ENCODE data around the gene AFF2.

AFF2 gene

DNA sequence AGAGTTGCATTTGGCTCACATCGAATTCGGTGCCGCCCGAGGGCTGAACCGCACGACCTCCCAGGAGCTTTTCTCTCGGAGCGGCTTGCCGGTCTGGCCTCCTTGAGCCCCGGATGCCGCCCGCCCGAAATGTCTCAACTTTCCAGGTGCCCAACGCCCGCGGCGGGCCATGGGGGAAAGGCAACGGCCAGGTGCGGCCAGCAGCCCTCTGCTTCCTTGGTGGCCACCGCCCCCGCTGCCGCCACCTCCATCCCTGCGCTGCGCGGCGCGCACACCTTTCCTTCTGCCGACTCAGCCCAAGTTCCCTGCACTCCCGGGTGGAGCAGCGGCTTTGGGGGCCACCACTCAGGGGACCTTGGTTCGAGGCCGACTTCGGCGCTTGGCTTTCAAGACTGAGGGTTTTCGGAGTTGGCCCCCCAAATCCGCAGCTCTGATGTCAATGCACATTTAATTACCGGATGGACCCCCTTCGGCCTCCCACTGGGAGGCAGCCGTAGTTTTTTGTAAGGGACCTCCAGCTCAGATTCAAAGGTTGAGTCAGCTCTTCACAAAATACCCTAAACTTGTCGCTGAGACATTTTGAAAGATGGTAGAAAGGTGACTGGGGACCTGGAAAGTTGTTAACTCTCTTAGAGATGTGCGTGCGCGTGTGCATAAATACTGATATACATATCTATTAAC, 1.1 kb downstream of the AFF2 start:
- DNase-seq = no peak
- H3K9me3 ChIP-seq = no peaks in the 10 kb centered on the region
- no peaks in the 10 kb centered on the region for H3K36me3 ChIP-seq
- H3K27me3 ChIP-seq = peaks cover 0 to 16% of the 10 kb centered on the region in 2 donors
- peaks cover 0 to 15% (median 7%) of the 10 kb centered on the region in 4 donors for H3K4me1 ChIP-seq
- intact Hi-C loops (cut with DNase I; ENCODE audit: low total_unique reads) = no loop called here
- TF ChIP-seq CTCF (IDR thresholded peaks at IDR 0.05) = no peak
- no peak overlapping the region for H3K27ac ChIP-seq
- H3K4me3 ChIP-seq = peak overlapping the region; percentile 53 to 59

- Histone ChIP-seq H3K4me1 (peaks cover 0 to 15% (median 7%) of the 10 kb centered on the region in 4 donors), H3K9me3 (no peaks in the 10 kb centered on the region), H3K36me3 (no peaks in the 10 kb centered on the region), H3K27me3 (peaks cover 0 to 16% of the 10 kb centered on the region in 2 donors), H3K4me3 (no peak overlapping the region), H3K27ac (no peak overlapping the region)
- intact Hi-C loops (cut with DNase I; ENCODE audit: low total_unique reads) = loop anchor here (2.0 kb wide), 1 partner anchor 78 kb away; no protein-coding TSS in a partner anchor
- DNase-seq = no peak
- no peak for TF ChIP-seq CTCF (IDR thresholded peaks at IDR 0.05)
Observed at GRCh38 chrX:148504506-148504905, 4.1 kb downstream of the AFF2 start.

DNA sequence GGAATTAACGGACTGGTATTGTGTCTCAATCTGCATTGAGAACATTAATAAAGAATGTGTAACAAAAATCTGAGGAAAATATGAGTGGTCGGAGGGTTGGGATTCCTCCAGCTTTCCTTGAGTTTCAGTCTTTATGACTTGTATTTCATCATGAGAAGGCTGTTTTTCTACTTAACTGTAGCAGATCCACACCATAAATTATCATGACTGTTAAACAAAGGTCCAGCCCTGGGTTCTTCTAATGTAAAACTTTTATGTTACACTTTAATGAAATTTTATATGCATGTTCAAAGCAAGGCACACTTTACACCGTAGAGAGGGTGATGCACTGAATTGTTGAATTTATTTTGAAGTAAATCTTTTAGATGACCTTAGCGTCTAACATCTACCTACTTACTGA, 7.0 kb downstream of the AFF2 start:
- Histone ChIP-seq H3K27ac (no peak overlapping the region), H3K36me3 (no peaks in the 10 kb centered on the region), H3K27me3 (peaks cover 0 to 13% of the 10 kb centered on the region in 2 donors), H3K4me3 (no peak overlapping the region), H3K9me3 (no peaks in the 10 kb centered on the region), H3K4me1 (no peaks in the 10 kb centered on the region)
- TF ChIP-seq CTCF (IDR thresholded peaks at IDR 0.05) = no peak
- intact Hi-C loops (cut with DNase I; ENCODE audit: low total_unique reads) = no loop called here
- DNase-seq = no peak

DNA sequence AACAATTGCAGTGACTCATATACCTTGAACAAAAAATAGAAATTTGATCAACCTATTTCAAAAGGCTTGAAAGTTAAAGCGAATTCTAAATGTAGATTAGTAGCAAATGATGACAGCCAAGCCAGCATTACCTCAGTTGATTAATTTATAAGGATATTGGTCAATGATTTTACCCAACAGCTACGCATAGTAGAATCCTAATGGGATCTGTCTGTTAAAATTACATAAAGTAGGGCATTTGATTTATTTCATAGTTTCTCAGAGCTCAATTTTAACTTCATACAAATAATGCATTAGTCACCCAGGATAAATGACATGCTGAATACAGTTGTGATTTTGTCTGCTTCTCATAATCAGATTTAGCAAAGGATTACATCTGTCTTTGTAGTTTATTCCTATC, 12.0 kb downstream of the AFF2 start:
- intact Hi-C loops (cut with DNase I; ENCODE audit: low total_unique reads) = no loop called here
- Histone ChIP-seq H3K36me3 (no peaks in the 10 kb centered on the region), H3K4me3 (no peak overlapping the region), H3K27ac (no peak overlapping the region), H3K9me3 (no peaks in the 10 kb centered on the region), H3K27me3 (no peaks in the 10 kb centered on the region), H3K4me1 (no peaks in the 10 kb centered on the region)
- TF ChIP-seq CTCF (IDR thresholded peaks at IDR 0.05) = no peak
- no peak for DNase-seq

- no peaks in the 10 kb centered on the region for H3K4me1 ChIP-seq
- no peak overlapping the region for H3K4me3 ChIP-seq
- no peaks in the 10 kb centered on the region for H3K9me3 ChIP-seq
- no peaks in the 10 kb centered on the region for H3K27me3 ChIP-seq
- TF ChIP-seq CTCF (IDR thresholded peaks at IDR 0.05) = no peak
- no peaks in the 10 kb centered on the region for H3K36me3 ChIP-seq
- no peak for DNase-seq
- no peak overlapping the region for H3K27ac ChIP-seq
- intact Hi-C loops (cut with DNase I; ENCODE audit: low total_unique reads) = no loop called here
Observed at GRCh38 chrX:148513661-148514060, 13.2 kb downstream of the AFF2 start.
